GM21576 (cell line): Measurements from ENCODE around the gene TWSG1.
"Not testable (repeated sequence)": the region's sequence is repeated elsewhere in the genome, so short reads cannot be mapped to it uniquely, and the experiment has no call there.

Experiments
- ATAC-seq: cut with Tn5 transposase; IDR thresholded peaks from one replicate; pipeline ENCODE4 v1.9.1; 2021; ENCODE audit warnings: mild to moderate bottlenecking, moderate library complexity; ENCODE audit not compliant: unreplicated experiment

Gene TWSG1

DNA sequence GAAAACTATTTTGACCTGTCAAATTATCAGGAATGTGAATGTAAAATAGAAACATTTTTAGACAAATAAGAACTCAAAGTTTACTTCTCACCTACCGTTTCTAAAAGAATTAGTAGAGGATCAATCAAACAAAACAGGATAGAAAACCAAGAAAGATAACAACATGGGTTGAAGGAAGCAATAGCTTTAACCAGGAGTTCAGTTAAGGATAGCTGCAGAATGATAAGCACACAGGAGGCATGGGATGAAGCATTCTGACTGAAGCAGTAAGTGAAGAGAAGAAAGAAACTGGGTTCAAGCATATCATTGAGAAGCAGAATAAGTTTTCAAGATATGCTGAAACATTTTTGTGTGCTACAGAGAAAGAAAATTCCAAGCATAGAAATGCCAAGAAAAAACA lies 52.3 kb downstream of the TWSG1 start:
- ATAC-seq, result no peak

GRCh38 chr18:9387891-9388290 lies 53.3 kb downstream of the TWSG1 start:
- ATAC-seq, result no peak

DNA sequence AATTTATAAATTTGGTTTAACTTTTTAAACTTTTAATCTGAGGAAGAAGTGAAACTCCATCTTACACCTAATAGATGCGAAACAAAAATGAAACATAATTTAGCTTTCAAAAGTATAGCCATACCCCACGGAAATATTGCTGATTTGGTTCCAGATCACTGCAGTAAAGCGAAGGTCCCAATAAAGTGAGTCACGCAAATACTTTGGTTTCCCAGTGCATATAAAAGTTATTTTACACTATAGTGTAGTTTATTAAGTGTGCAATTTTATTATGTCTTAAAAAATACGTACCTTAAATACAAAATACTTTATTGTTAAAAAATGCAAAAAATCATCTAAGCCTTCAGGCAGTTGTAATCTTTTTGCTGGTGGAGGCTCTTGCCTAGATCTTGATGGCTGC lies 55.1 kb downstream of the TWSG1 start:
- ATAC-seq, result no peak

- no peak for ATAC-seq
Measured at GRCh38 chr18:9392726-9393125, 58.2 kb downstream of the TWSG1 start.

GRCh38 chr18:9394046-9394445 lies 59.5 kb downstream of the TWSG1 start:
- ATAC-seq, result no peak

DNA sequence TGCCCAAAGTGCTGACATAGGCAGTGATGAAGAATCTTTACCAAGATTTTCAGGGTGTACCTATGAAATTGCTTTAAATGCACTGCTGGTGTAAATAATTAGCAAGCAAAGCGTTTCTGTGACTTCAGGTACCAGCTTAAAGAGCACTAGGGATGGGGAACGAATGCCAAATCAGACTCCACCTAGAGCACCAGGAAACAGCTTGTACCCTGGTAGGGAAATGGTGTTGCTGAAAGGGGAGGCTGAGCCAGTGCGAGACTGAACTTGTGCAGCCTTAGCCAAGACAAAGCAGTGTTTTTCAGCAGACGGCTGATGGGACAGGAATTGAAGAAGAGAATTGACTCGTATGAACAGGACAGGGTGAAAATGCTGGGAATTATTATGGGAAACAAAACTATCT lies 65.6 kb downstream of the TWSG1 start:
- no peak for ATAC-seq

- ATAC-seq, result no peak
Measured at GRCh38 chr18:9401176-9401575, 66.6 kb downstream of the TWSG1 start.

DNA sequence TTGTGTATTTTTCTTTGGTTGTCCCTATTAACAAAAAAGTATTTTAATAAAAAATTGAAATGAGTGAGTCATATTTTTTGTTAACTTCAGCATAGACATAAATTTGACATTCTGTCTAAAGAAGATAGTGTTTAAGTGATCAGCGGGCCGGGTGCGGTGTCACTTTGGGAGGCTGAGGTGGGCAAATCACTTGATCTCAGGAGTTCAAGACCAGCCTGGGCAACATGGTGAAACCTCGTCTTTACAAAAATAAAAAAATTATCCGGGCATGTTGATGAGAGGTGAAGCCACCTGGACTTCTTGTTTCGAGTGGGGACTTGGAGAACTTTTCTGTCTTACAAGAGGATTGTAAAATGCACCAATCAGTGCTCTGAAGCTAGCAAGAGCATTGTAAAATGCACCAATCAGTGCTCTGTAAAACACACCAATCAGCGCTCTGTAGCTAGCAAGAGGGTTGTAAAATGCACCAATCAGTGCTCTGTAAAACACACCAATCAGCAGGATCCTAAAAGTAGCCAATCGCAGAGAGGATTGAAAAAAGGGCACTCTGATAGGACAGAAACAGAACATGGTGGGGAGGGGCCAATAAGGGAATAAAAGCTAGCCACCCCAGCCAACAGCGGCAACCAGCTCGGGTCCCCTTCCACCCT lies 67.9 kb downstream of the TWSG1 start:
- not testable (repeated sequence) for ATAC-seq

DNA sequence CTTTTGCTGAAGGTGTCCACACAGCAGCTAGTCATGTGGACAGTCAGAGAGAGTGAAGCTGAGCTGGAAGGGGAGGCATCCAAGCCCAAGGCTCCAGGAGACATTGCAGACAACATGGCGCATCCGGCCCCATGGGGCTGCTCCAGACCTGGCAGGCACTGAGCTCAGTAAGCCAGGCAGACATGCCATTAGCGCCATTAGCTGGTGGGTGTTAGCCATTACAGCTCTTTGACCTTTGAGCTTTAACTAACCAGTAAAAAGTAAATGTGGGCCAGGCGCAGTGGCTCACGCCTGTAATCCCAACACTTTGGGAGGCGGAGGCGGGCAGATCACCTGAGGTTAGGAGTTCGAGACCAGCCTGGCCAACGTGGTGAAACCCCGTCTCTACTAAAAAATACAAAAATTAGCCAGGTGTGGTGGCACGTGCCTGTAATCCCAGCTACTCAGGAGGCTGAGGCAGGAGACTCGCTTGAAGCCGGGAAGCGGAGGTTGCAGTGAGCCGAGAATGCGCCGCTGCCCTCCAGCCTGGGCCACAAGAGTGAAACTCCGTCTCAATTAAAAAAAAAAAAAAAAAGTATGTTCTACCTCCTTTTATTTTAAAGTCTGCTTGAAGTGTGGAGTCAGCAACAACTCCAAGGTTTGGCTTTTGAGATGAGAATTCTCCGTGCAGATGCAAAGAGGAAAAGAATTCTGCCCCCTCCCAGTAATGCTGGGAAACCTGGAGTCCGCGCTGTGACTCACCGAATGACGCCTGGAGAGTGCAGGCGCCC lies 69.4 kb downstream of the TWSG1 start:
- no peak for ATAC-seq

GRCh38 chr18:9404565-9405060 lies 70.0 kb downstream of the TWSG1 start:
- peak; percentile 70 for ATAC-seq

DNA sequence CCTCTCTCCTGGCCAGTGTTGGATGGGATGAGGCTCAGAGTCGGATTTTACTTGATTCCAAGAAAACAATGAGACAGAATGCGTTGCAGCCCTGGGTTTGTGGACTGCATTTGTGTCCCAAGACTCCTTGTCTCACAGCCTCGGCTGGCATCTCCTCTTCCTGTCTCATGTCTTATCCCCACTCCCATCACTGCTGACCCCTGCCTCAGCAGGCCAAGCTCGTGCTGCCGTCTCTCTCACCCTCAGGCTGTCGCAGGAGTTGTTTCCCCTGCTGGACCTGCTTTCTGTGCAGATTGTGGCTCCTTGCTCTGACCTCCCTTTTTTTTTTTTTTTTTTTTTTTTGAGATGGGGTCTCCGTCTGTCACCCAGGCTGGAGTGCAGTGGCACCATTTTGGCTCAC lies 70.6 kb downstream of the TWSG1 start:
- ATAC-seq, result no peak

- ATAC-seq, result no peak
Measured at GRCh38 chr18:9405977-9406376, 71.4 kb downstream of the TWSG1 start.

DNA sequence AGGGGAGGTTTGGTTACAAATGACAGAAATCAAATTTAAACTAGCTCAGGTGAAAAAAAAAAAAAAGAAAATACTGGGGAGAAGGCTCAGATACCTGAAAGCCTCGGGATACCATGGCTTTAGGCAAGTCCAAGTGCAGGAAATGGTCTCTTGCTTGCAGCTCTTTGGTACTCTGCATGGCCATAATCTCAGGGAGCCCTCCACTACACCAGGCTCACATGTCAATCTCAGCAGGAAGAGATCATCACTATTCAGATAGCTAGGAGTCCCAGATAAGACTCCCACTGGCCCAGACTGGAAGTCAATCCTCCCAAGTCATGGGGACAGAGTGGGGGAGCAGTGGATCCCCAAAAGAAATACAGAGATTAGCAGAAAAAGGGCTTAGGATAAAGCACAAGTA lies 75.9 kb downstream of the TWSG1 start:
- ATAC-seq, result no peak

- no peak for ATAC-seq
Measured at GRCh38 chr18:9413576-9413975, 79.0 kb downstream of the TWSG1 start.

DNA sequence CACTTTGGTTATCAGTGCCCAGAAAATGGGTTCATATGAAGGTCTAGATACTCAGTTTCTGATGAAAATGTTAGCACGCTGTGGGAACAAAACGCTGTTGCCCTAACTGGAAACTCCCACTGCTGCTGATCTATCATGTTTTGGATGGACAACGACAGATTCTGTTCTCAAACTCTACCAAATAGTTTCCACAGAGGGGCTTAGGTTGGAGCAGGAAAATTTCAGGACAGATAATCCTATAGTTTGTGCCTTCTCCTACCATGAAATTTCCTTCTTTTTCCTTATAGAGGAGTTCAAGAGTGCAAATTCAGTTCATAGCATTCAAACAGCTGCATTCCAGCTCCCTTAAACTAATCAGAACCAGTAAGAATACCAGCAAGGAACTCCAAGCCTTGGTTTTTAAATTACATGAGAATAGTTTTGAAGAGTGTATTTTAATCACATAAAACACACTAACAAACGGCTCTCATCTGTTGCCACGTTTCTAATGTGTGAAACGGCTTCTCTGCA lies 82.0 kb downstream of the TWSG1 start:
- ATAC-seq, result no peak

GRCh38 chr18:9417073-9417851 lies 82.7 kb downstream of the TWSG1 start:
- no peak for ATAC-seq

DNA sequence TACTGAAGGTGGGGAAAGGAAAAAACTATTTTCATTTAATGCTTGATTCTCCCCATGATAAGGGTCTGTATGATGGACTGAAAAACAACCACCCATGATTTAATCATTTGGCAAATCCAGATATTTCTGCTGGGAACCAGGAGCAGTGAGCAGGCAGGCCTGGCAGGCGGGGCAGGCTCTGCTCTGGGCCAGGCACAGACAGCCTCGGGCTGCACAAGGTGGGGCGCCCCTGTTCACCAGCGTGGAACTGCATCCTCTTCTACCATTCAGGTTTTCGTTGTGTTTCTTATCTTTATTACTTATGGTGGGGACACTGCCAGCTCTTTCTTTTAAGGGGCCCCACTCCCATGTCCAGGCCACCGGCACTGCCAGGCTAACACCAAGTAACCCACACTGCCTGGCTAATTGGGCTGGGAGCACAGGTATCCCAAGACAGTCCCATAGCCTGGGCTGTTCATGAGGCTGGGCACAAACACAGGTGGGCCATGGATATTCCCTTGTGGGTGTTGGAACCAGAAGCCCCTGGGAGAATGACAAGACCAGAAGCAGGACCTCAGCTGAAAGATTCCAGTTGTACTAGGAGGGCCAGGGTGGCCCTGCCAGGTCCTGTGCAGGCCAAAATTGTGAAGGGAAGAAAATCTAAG lies 83.6 kb downstream of the TWSG1 start:
- ATAC-seq, result no peak

GRCh38 chr18:9419956-9420631 lies 85.5 kb downstream of the TWSG1 start:
- ATAC-seq, result no peak

GRCh38 chr18:9421096-9421900 lies 86.7 kb downstream of the TWSG1 start:
- no peak for ATAC-seq

- no peak for ATAC-seq
Measured at GRCh38 chr18:9421901-9422327, 87.3 kb downstream of the TWSG1 start.
